HepG2 (cell line): Measurements from ENCODE around the gene TMEM183A. TPM values are rescaled to one million over a fixed set of nuclear protein-coding genes. Genes with fewer than 3 reads are reported as not detected.

Experiments used
- ATAC-seq: fragments of 200-7000 bp; cut with Tn5 transposase; 3 replicates; pipeline ENCODE4 v1.9.1; 2020; ENCODE audit warnings: mild to moderate bottlenecking, moderate library complexity
- BruUV-seq: library from RNA; stranded (reverse); fragments of 400-500 nt; replicated peaks from 2 replicates; lab custom pipeline; 2021; lab: Mats Ljungman, UMichigan
- CTCF ChIA-PET: fragments of 300-600 bp; formaldehyde crosslinking; extraction: SDS; loops from one replicate; lab custom pipeline; 2021; ENCODE audit warnings: low total read pairs, inconsistent platforms, low intra/inter-chr PET ratio; lab: Yijun Ruan, JAX
- POLR2A ChIA-PET: fragments of 350-600 bp; sonication (Branson Sonifier 250); formaldehyde crosslinking; loops from one replicate; lab custom pipeline; 2020; ENCODE audit warnings: antibody characterized with exemption, inconsistent platforms; lab: Yijun Ruan, JAX
- DNase-seq: peaks from one replicate; pipeline ENCODE4 v3.0.0-alpha.2; 2015; ENCODE audit warnings: low spot score
- FAIRE-seq: peaks from 3 replicates; lab custom pipeline; 2011; peaks lifted over from hg19 to GRCh38; lab: Jason Lieb, UNC
- H2AFZ ChIP-seq: one replicate; pipeline ENCODE4 v1.6.1; 2011; ENCODE audit warnings: low read length, inconsistent platforms
- H3K27ac ChIP-seq: fragments of 300-600 bp; 3 replicates; pipeline ENCODE4 v1.8.0; 2011; ENCODE audit warnings: mixed run types, mild to moderate bottlenecking, mixed read lengths, low read length, inconsistent platforms; ENCODE audit not compliant: insufficient read depth; ENCODE audit errors: extremely low read length
- H3K27me3 ChIP-seq, 2 experiments: fragments of 200-600 bp in 1 of 2; 2 replicates in 1 of 2; 3 replicates in 1 of 2; pipeline versions ENCODE4 v1.6.0 to v1.8.0; 2011; ENCODE audit warnings: low read length in 2 of 2, mild to moderate bottlenecking in 2 of 2, moderate library complexity in 2 of 2, inconsistent platforms in 1 of 2; ENCODE audit not compliant: insufficient read depth in 2 of 2, control insufficient read depth in 1 of 2
- H3K36me3 ChIP-seq, 2 experiments: fragments of 200-600 bp in 1 of 2; replicated peaks in 1 of 2; 2 replicates in 1 of 2; 3 replicates in 1 of 2; pipeline versions ENCODE4 v1.5.1 to v1.8.0; 2011; ENCODE audit warnings: low read length in 2 of 2, inconsistent platforms in 1 of 2; ENCODE audit not compliant: insufficient read depth in 2 of 2, control insufficient read depth in 1 of 2
- H3K4me1 ChIP-seq: 2 replicates; pipeline ENCODE4 v1.5.1; 2012; ENCODE audit warnings: low read length, inconsistent platforms; ENCODE audit not compliant: insufficient read depth
- H3K4me2 ChIP-seq: 2 replicates; pipeline ENCODE4 v1.6.0; 2011; ENCODE audit warnings: low read depth, low read length, inconsistent platforms
- H3K4me3 ChIP-seq, 3 experiments: fragments of 200-600 bp in 1 of 3; sonication (generic), shearing (Covaris generic) in 1 of 3; replicated peaks in 1 of 3; 2 replicates each; pipeline ENCODE4 v1.5.1; 2011 to 2016; ENCODE audit warnings: low read length in 3 of 3, inconsistent platforms in 2 of 3, low read depth in 2 of 3, mild to moderate bottlenecking in 2 of 3, control low read depth in 1 of 3, mixed read lengths in 1 of 3; ENCODE audit not compliant: insufficient read depth in 1 of 3
- H3K79me2 ChIP-seq: one replicate; pipeline ENCODE4 v1.6.1; 2011; ENCODE audit warnings: low read length, inconsistent platforms; ENCODE audit not compliant: insufficient read depth
- H3K9ac ChIP-seq: 2 replicates; pipeline ENCODE4 v1.6.0; 2011; ENCODE audit warnings: mild to moderate bottlenecking, low read depth, low read length, inconsistent platforms; ENCODE audit not compliant: insufficient read depth
- H3K9me3 ChIP-seq: 2 replicates; pipeline ENCODE4 v1.5.1; 2012; ENCODE audit warnings: mild to moderate bottlenecking, low read length
- H4K20me1 ChIP-seq: 2 replicates; pipeline ENCODE4 v1.6.0; 2011; ENCODE audit warnings: inconsistent platforms, mild to moderate bottlenecking, low read length, moderate library complexity; ENCODE audit not compliant: insufficient read depth
- CSRNP1 ChIP-seq: sonication (generic); formaldehyde crosslinking; IDR thresholded peaks from 2 replicates; pipeline ENCODE4 v1.8.1; 2023; ENCODE audit warnings: mild to moderate bottlenecking, missing genetic modification reagents
- IKZF1 ChIP-seq: fragments of 450-650 bp; IDR thresholded peaks from 2 replicates; pipeline ENCODE4 v1.7.1; 2016
- MAFF ChIP-seq: IDR thresholded peaks from 2 replicates; pipeline ENCODE4 v1.6.1; 2011; ENCODE audit warnings: low read depth, low read length, improper control_type of control experiment
- MBD4 ChIP-seq: IDR thresholded peaks from 2 replicates; pipeline ENCODE4 v1.6.1; 2012; ENCODE audit warnings: low read length, inconsistent platforms, borderline replicate concordance
- MNT ChIP-seq: fragments of 450-650 bp; IDR thresholded peaks from 2 replicates; pipeline ENCODE4 v1.6.1; 2016
- SIN3A ChIP-seq: IDR thresholded peaks from 2 replicates; pipeline ENCODE4 v1.6.1; 2011; ENCODE audit warnings: low read depth, mild to moderate bottlenecking, control low read depth, low read length, borderline replicate concordance
- TOE1 ChIP-seq: sonication (generic); formaldehyde crosslinking; IDR thresholded peaks from 2 replicates; pipeline ENCODE4 v1.4.0; 2020; ENCODE audit warnings: mild to moderate bottlenecking, missing genetic modification reagents
- TRAFD1 ChIP-seq: sonication (generic); formaldehyde crosslinking; IDR thresholded peaks from 2 replicates; pipeline ENCODE4 v1.5.1; 2020; ENCODE audit warnings: missing genetic modification reagents, mild to moderate bottlenecking, borderline replicate concordance
- ZFP90 ChIP-seq: sonication (generic); formaldehyde crosslinking; IDR thresholded peaks from 2 replicates; pipeline ENCODE4 v1.8.0; 2022; ENCODE audit warnings: missing genetic modification reagents, mild to moderate bottlenecking, inconsistent platforms, borderline replicate concordance
- ZNF234 ChIP-seq: sonication (generic); formaldehyde crosslinking; conservative IDR thresholded peaks from 2 replicates; pipeline ENCODE4 v1.5.1; 2020; ENCODE audit warnings: mild to moderate bottlenecking, missing genetic modification reagents
- ZNF260 ChIP-seq: sonication (generic); formaldehyde crosslinking; IDR thresholded peaks from 2 replicates; pipeline ENCODE4 v1.4.0; 2020; ENCODE audit warnings: missing genetic modification reagents, low read depth, mild to moderate bottlenecking, borderline replicate concordance
- ZNF652 ChIP-seq: IDR thresholded peaks from 2 replicates; pipeline ENCODE4 v1.6.1; 2016; ENCODE audit warnings: low read depth, borderline replicate concordance
- WGBS: methylation state at CpG from one replicate; pipeline ENCODE4 v1.1.6; 2017; ENCODE audit warnings: low lambda C conversion rate; 5-methylcytosine and 5-hydroxymethylcytosine counted together
- in situ Hi-C: cut with HindIII; loops from 2 replicates; pipeline ENCODE4 v1.10.0; 2017; ENCODE audit warnings: low pct_unique_long_range_greater_than_20kb; ENCODE audit not compliant: extremely low pct_ligation_motif_present
- intact Hi-C: fragments of 100-400 bp; cut with micrococcal nuclease; formaldehyde crosslinking; loops from one replicate; pipeline ENCODE4 v1.10.0; 2022; ENCODE audit not compliant: unreplicated experiment
- polyA plus RNA-seq, 8 experiments: library from polyadenylated mRNA; depleted of rRNA in 3 of 8; stranded (reverse) in 7 of 8; unstranded in 1 of 8; fragments of >200 nt; fragmentation: Illumina TruSeq in 4 of 8; extraction: Trizol in 4 of 8; gene quantifications; 2 replicates each; pipeline versions ENCODE4 v1.2.1 to v1.2.3, GENCODE V29; 2011 to 2016; ENCODE audit warnings: low read depth in 4 of 8, missing spikeins in 1 of 8, mixed read lengths in 1 of 8; ENCODE audit not compliant: insufficient read depth in 1 of 8
- total RNA-seq, 5 experiments: library from RNA; depleted of rRNA; stranded (reverse); fragments of >200 nt; fragmentation: Illumina TruSeq; extraction: Trizol; gene quantifications; 2 replicates each; pipeline ENCODE4 v1.2.3, GENCODE V29; 2016; ENCODE audit warnings: low read depth in 1 of 5

The TMEM183A gene
- total and polyA plus RNA-seq, 2 of the 13 experiments (the other 11 are each of a cell fraction or from before 2014, with no cell fraction given) = 59.7 to 82.0 TPM

GRCh38 chr1:203065986-203066385 is 58.8 kb downstream of the TMEM183A start:
- intact Hi-C loops = no loop called here
- no peak overlapping the region for H3K9ac ChIP-seq
- H4K20me1 ChIP-seq = no peaks in the 10 kb centered on the region
- H3K9me3 ChIP-seq = no peaks in the 10 kb centered on the region
- no peak for TF ChIP-seq ZNF260 (CRISPR knock-in tag)
- TF ChIP-seq TRAFD1 (CRISPR knock-in tag) = no peak
- no peak for TF ChIP-seq ZNF652 (CRISPR knock-in tag)
- no peak for TF ChIP-seq MBD4
- TF ChIP-seq SIN3A = no peak
- TF ChIP-seq IKZF1 = no peak
- no peak for TF ChIP-seq ZNF234
- TF ChIP-seq MNT = no peak
- TF ChIP-seq CSRNP1 (CRISPR knock-in tag) = no peak
- no peak for TF ChIP-seq ZFP90 (CRISPR knock-in tag)
- no peak for TF ChIP-seq TOE1 (CRISPR knock-in tag)
- TF ChIP-seq MAFF = no peak
- TF ChIP-seq, all 625 proteins: peak for 0
- no TSS peak for BruUV-seq
- DNase-seq = no peak
- FAIRE-seq = no peak
- Histone ChIP-seq H2AFZ (no peak overlapping the region), H3K79me2 (no peaks in the 10 kb centered on the region), H3K4me3 (no peak overlapping the region), H3K4me2 (no peak overlapping the region), H3K27ac (no peak overlapping the region), H3K4me1 (peaks cover 10% of the 10 kb centered on the region), H3K36me3 (no peaks in the 10 kb centered on the region), H3K27me3 (peaks cover 0 to 6% of the 10 kb centered on the region in 2 experiments; a peak in 3 of 5 replicates)
- no peak for ATAC-seq
- WGBS = 4% methylated on average over 2 of the region's 2 CpGs
- in situ Hi-C loops = no loop called here
- ChIA-PET CTCF (no interaction called here), POLR2A (no interaction called here)
